NCI-H1436 (cell line): ENCODE measurements around the gene MTARC1.

Experiments
- DNase-seq: peaks from one replicate; lab custom pipeline; 2025; lab: John Stamatoyannopoulos, UW

Gene MTARC1

GRCh38 chr1:220786337-220787068, at the start of gene MTARC1:
Gene MTARC1, plus strand, starts transcription at chr1:220786913. Its CDS starts 32 bp downstream, at chr1:220786945.
- DNase-seq, result peak; percentile 72

- DNase-seq, result no peak
These were observed 45.4 kb upstream of the MTARC1 start for GRCh38 chr1:220741349-220741748.

DNA sequence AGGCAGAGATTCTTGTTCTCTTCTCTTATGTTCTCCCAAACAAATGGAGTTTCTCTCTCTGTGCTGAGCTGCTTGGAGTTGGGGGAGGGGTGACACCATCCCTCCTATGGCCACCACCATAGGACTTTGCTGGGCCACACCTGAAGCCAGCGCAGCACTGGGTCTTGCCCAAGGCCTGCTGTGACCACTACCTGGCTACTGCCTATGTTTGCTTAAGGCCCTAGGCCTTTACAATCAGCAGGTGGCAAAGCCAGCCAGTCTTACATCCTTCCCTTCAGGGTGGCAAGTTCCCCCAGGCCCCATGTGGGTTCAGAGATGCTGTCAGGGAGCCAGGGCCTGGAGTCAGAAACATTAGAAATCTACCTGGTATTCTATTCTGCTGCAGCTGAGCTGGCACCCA, 44.9 kb upstream of the MTARC1 start:
- no peak for DNase-seq

GRCh38 chr1:220742520-220742919, 44.2 kb upstream of the MTARC1 start:
- no peak for DNase-seq

DNA sequence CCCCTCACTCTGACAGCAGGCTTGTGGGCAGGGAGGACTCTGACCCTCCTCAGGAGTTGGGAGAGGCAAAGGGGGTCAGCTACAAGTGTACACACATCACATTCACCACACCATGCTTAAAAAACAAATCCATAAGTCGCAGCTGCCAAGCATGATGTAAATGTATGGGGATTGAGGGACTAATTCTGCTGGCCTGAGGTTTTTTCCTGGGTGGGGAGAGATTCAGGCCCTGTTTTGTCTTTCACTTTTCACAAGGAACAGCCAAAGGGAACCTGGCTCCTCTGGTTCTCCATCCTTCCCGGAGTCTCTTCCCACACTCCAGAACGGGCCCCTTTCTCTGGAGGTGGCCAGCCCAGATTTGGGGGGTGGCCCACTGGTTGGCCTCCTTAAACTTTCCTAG, 39.9 kb upstream of the MTARC1 start:
- DNase-seq, result no peak

DNA sequence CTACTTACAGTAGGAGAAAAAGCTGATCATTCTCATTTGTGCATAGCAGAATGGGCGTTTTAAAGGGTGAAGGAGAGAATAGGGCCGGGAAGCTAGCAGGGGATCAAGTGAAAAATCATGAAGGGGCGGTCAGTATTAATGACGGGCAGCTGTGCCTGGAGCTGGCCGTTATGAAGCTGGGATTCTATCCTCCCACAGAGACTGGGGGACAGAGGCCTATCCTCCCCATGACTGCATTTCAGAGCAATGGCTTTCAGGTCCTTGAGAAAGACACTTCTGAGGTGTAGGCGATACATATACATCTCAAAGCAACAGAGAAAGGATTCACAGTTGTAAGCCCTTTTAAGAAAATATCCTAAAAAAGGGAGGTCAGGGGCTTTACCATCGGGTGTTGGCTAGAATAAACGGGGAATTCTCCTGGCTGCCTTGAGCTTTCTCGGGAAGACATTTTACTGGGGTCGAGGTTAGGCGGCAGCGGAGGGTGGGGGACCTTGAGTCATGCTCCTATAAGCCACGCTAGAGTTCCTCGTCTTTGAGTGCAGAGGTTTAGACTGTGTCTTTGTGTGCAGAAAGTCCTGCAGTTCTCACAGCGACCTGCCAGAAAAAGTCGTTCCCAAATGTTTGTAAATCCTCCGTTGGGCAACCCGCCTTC, 39.1 kb upstream of the MTARC1 start:
- DNase-seq, result no peak

GRCh38 chr1:220748089-220748934, 38.4 kb upstream of the MTARC1 start, which contains the start of gene MTARC2:
Gene MTARC2, plus strand, starts transcription at chr1:220748322. Its CDS starts 210 bp downstream, at chr1:220748532.
- DNase-seq, result peak; percentile 71

GRCh38 chr1:220748936-220749335, 37.8 kb upstream of the MTARC1 start:
- no peak for DNase-seq

DNA sequence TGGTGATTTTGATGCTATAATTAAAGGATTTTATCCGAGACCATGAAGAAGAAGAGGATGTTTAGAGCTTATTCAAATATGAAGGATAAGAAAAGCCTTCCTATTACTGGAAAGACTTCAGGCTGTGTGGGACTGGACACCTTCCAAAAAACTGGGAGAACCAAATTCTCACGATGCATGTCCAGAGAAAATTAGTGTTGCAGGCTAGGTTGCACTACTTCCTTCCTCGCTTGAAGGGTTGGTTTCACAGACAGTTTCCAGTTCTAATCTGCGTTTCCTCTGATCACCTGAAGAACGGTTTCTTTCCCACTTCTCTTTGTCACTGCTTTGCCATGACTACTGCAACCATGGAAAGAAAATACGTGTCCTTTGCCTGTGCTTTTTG, 36.6 kb upstream of the MTARC1 start:
- DNase-seq, result no peak

DNA sequence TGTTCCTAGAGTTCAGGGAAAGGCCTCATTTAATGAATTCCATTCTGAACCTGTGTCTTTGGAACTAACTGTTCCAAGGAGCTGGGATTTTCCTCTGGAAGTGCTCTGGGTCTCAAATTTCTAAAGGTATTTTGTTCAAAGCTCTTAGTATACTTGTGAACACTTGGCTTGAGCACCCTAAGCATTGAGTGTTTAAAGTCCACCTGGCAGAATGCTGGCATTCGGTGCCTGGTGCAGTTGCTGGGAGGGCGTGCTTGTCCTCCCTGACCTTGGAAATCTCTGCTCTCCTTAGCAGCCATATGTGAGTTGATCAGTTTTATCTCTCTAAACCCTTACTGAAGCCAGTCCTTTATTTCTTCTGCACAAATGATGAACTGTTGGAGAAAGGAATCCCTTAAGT, 35.6 kb upstream of the MTARC1 start:
- no peak for DNase-seq

DNA sequence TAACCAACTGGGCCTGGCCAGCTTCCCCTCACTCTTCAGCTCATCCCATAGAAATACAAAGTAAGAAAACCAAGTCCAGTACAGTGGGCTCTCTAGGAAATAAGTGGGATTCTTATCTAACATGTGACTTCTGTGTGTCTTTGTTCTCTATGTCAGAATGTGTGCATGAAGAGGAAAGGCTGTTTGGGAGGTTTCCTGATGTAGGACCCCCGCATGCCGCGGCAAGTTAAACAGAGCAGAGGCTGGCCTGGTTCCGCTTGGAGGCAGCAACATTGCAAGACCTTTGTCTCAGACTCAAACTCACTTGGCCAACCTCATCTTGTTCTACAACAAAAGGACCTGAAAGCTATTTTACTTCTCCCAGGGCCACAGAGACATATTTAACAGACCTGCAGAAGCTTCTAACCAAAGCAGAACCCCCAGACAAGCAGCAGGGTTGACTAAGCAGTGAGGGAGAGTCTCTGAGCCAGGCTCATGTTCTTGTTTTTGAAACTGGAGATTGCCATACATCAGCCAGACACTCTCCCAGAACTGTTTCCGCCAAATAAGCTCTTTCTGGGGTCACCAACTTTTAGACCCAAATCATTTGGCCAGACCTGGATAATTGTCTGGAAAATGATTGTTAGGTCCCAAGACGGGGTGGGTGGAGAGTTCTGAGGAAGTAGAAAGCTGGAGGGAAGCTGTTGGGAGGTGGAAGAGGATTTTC, 32.3 kb upstream of the MTARC1 start:
- no peak for DNase-seq

GRCh38 chr1:220754918-220755295, 31.8 kb upstream of the MTARC1 start:
- no peak for DNase-seq

- DNase-seq, result no peak
These were observed 31.4 kb upstream of the MTARC1 start for GRCh38 chr1:220755309-220755708.

GRCh38 chr1:220757441-220757840, 29.3 kb upstream of the MTARC1 start:
- DNase-seq, result no peak

DNA sequence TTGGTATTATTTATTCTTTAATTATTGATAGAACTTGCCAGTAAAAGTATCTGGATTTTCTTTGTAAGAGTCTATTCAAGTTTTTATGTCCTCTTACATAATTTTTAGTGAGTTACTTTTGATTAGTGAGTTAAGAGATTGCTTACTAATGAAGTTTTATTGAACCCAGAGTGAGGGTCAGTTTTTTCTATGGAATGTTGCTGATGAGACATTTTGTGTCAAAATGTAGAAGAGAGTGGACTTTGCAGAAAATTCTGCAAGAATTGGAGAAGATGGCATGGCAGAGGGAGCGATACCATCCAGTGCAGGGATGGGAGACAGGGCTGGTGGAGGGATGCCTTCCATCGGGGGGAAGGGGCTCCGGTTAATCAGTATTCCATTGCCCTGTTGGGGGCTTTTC, 27.6 kb upstream of the MTARC1 start:
- DNase-seq, result no peak

GRCh38 chr1:220761688-220762427, 24.9 kb upstream of the MTARC1 start:
- peak; percentile 92 for DNase-seq

DNA sequence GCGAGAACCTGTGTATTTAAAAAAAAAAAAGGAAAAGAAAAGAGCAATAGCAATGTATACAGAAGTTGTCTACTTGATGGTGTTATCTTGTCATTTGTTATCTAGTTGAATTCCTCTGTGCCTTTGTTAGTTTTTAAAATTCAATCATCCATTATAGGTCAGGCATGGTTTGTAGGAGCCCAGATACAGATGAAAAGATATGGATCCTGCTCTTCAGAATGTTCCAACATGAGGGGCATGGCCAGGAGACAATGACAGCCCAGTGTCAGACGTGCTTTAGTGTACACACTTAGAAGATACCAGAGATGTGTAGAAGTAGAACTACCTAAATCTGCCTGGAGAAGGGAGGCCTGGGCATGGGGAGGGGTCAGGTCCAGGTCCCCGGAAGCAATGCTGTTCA, 22.0 kb upstream of the MTARC1 start:
- no peak for DNase-seq

GRCh38 chr1:220767312-220768125, 19.2 kb upstream of the MTARC1 start:
- DNase-seq, result no peak

DNA sequence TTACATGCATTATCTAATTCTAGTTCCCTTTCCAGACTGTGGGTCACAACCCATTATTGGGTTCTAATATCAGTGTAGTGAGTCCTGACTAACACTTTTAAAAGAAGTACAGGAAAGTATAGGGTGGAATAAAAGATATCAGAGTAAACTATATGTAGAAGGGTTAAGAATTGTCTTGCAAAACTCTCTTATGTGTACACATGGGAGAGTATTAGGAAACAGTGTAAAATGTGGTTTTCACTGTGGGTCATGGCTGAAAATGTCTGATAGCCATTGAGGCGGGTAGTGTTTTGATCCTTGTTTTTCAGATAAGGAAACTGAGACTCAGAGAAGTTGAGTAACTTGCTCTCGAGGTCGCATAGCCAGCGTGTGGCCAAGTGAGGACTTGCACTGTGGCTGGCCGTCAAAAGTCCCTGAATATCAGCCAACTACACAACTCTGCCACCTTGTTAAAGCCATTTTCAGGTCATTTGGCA, 18.5 kb upstream of the MTARC1 start:
- no peak for DNase-seq

DNA sequence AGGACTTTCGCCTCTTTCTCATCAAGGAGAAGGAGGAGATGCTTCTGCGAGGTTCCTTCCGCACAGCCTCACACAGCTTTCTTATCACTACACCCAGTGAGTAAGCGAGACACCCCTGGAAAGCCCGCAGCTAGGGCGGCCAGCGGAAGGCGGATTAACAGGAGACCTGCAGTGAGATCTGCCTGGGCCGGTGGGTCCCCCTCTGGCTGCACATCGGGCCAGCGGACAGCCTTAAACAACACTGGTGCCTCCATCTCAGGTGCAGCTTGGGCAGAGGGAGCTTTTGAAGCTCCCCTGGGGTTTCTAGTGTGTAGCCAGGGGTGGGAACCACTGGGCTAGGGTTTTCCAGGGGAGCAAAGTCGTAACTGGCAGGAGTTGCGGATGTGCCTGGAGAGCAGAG, 17.5 kb upstream of the MTARC1 start:
- no peak for DNase-seq
